SK-MEL-5 (cell line): Measurements from ENCODE around the gene RABIF. TPM values are rescaled to one million over a fixed set of nuclear protein-coding genes. Genes with fewer than 3 reads are reported as not detected.

ENCODE experiments used
- DNase-seq: peaks from one replicate; pipeline ENCODE4 v3.0.0-alpha.2; 2016; ENCODE audit warnings: low read depth, low spot score
- in situ Hi-C: cut with HindIII; loops from 2 replicates; pipeline ENCODE4 v1.10.0; 2016; ENCODE audit warnings: low sequenced_read_pairs, high pct_unique_total_duplicates, low pct_unique_long_range_greater_than_20kb
- total RNA-seq: library from RNA; depleted of rRNA; stranded (reverse); fragments of >200 nt; shearing (Covaris generic); gene quantifications from 2 replicates; pipeline ENCODE4 v1.2.3, GENCODE V29; 2014

RABIF gene
- total RNA-seq, 1 experiment from 2014 or later: 6.6 TPM

- in situ Hi-C loops: no loop called here
Measured at GRCh38 chr1:202888221-202888530, 773 bp downstream of the RABIF start.

GRCh38 chr1:202880961-202881460, 7.9 kb downstream of the RABIF start:
- in situ Hi-C loops: no loop called here
- DNase-seq: no peak

More at GRCh38 chr1:202888221-202888530, 773 bp downstream of the RABIF start:
- no peak for DNase-seq

- in situ Hi-C loops: no loop called here
- DNase-seq: no peak
Measured at GRCh38 chr1:202880062-202880461, 8.9 kb downstream of the RABIF start.

GRCh38 chr1:202879128-202879527, 9.8 kb downstream of the RABIF start:
- in situ Hi-C loops: no loop called here
- DNase-seq: no peak

- DNase-seq: no peak
- in situ Hi-C loops: no loop called here
Measured at GRCh38 chr1:202873026-202873425, 15.9 kb downstream of the RABIF start.

GRCh38 chr1:202871367-202871766, 17.6 kb downstream of the RABIF start:
- no peak for DNase-seq
- in situ Hi-C loops: no loop called here

GRCh38 chr1:202862679-202863560, 26.0 kb downstream of the RABIF start:
- no peak for DNase-seq
- in situ Hi-C loops: no loop called here

- in situ Hi-C loops: no loop called here
- DNase-seq: peak; percentile 85
Measured at GRCh38 chr1:202861420-202862132, 27.4 kb downstream of the RABIF start.

GRCh38 chr1:202860744-202861419, 28.1 kb downstream of the RABIF start:
- DNase-seq: peak; percentile 41
- in situ Hi-C loops: no loop called here

GRCh38 chr1:202858789-202859414, 30.0 kb downstream of the RABIF start:
- in situ Hi-C loops: no loop called here
- DNase-seq: no peak

GRCh38 chr1:202858331-202858730, 30.6 kb downstream of the RABIF start:
- no peak for DNase-seq
- in situ Hi-C loops: no loop called here

GRCh38 chr1:202857136-202857610, 31.8 kb downstream of the RABIF start:
- DNase-seq: no peak
- in situ Hi-C loops: no loop called here

- in situ Hi-C loops: no loop called here
- no peak for DNase-seq
Measured at GRCh38 chr1:202856014-202856413, 32.9 kb downstream of the RABIF start.

GRCh38 chr1:202854787-202855186, 34.2 kb downstream of the RABIF start:
- peak; percentile 37 for DNase-seq
- in situ Hi-C loops: no loop called here

GRCh38 chr1:202852163-202852904, 36.6 kb downstream of the RABIF start:
- in situ Hi-C loops: no loop called here
- DNase-seq: peak; percentile 91

- DNase-seq: no peak
- in situ Hi-C loops: no loop called here
Measured at GRCh38 chr1:202850593-202851362, 38.2 kb downstream of the RABIF start.
